Activated T-cell treated with anti-CD3 and anti-CD28 coated beads for 48 hours (primary cell): ENCODE measurements around the gene PIAS4.
"Not testable (repeated sequence)": the region's sequence is repeated elsewhere in the genome, so short reads cannot be mapped to it uniquely, and the experiment has no call there.

Experiments
- DNase-seq: peaks from one replicate; pipeline ENCODE4 v3.0.0-alpha.2; 2020; ENCODE audit warnings: low read depth

PIAS4 gene

GRCh38 chr19:3998667-3999412 is 8.7 kb upstream of the PIAS4 start:
- not testable (repeated sequence) for DNase-seq

- DNase-seq: not testable (repeated sequence)
Observed at GRCh38 chr19:4000798-4001197, 6.7 kb upstream of the PIAS4 start.

- not testable (repeated sequence) for DNase-seq
Observed at GRCh38 chr19:4005436-4005835, 2.1 kb upstream of the PIAS4 start.

- no peak for DNase-seq
Observed at GRCh38 chr19:4007836-4008539, 452 bp downstream of the PIAS4 start.

- DNase-seq: no peak
Observed at GRCh38 chr19:4009990-4010807, 2.7 kb downstream of the PIAS4 start.

- no peak for DNase-seq
Observed at GRCh38 chr19:4010808-4011110, 3.2 kb downstream of the PIAS4 start.

GRCh38 chr19:4011430-4011829 is 3.9 kb downstream of the PIAS4 start:
- DNase-seq: not testable (repeated sequence)

- DNase-seq: no peak
Observed at GRCh38 chr19:4012092-4012974, 4.8 kb downstream of the PIAS4 start.

GRCh38 chr19:4012975-4013634 is 5.6 kb downstream of the PIAS4 start:
- no peak for DNase-seq

GRCh38 chr19:4013886-4014540 is 6.5 kb downstream of the PIAS4 start:
- DNase-seq: no peak

- peak; percentile 43 for DNase-seq
Observed at GRCh38 chr19:4014541-4015491, 7.3 kb downstream of the PIAS4 start.

GRCh38 chr19:4015705-4016402 is 8.3 kb downstream of the PIAS4 start:
- no peak for DNase-seq

GRCh38 chr19:4016486-4016885 is 8.9 kb downstream of the PIAS4 start:
- no peak for DNase-seq

GRCh38 chr19:4016903-4017638 is 9.5 kb downstream of the PIAS4 start:
- DNase-seq: no peak

- DNase-seq: no peak
Observed at GRCh38 chr19:4018140-4018613, 10.6 kb downstream of the PIAS4 start.

- DNase-seq: no peak
Observed at GRCh38 chr19:4018775-4019504, 11.4 kb downstream of the PIAS4 start.

- no peak for DNase-seq
Observed at GRCh38 chr19:4019578-4019977, 12.0 kb downstream of the PIAS4 start.
